ENCODE measurements around the gene QKI. TPM values are rescaled to one million over a fixed set of nuclear protein-coding genes. Genes with fewer than 3 reads are reported as not detected.
A peak's percentile ranks its signal among the peaks of the same experiment; 100 is the strongest.
"Not testable (repeated sequence)": the region's sequence is repeated elsewhere in the genome, so short reads cannot be mapped to it uniquely, and the experiment has no call there.

QKI gene
- total RNA-seq, 1 donor from 2014 or later = 204 TPM

DNA sequence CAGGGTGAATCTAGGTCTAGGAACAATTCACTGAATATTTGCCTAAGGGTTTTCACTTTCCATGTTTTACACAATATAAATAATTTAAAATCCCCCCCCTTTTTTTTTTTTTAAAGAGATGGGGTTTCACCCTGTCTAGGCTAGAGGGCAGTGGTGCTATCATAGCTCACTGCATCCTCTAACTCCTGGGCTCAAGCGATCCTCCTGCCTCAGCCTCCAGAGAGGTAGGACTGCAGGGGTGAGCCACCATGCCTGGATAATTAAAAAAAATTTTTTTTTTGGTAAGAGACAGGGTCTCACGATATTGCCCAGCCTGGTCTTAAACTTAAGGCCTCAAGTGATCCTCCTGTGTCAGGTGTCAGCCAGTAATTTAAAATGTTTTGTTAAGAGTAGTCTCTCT, 17.8 kb downstream of the QKI start:
- no peak for TF ChIP-seq EZH2 (IDR thresholded peaks at IDR 0.05; ENCODE audit: insufficient read depth, low read length)
- FAIRE-seq = no peak
- H3K9me3 Mint-ChIP-seq (ENCODE audit: unreplicated experiment) = no peaks in the 10 kb centered on the region
- Histone ChIP-seq H2AFZ (ENCODE audit: low read depth, low read length) (no peak overlapping the region), H3K27me3 (ENCODE audit: insufficient read depth, low read length) (no peaks in the 10 kb centered on the region), H3K4me2 (ENCODE audit: low read length) (no peak overlapping the region), H4K20me1 (ENCODE audit: insufficient read depth, low read length) (peaks cover 84% of the 10 kb centered on the region), H3K27ac (ENCODE audit: low read depth, low read length) (no peak overlapping the region), H3K4me1 (ENCODE audit: insufficient read depth, low read length) (peaks cover 16% of the 10 kb centered on the region), H3K36me3 (ENCODE audit: insufficient read depth, low read length) (no peaks in the 10 kb centered on the region), H3K9ac (ENCODE audit: low read length) (no peak overlapping the region), H3K9me3 (ENCODE audit: insufficient read depth, low read depth, low read length) (no peaks in the 10 kb centered on the region), H3K79me2 (ENCODE audit: insufficient read depth, low read length) (peaks cover 100% of the 10 kb centered on the region), H3K4me3 (ENCODE audit: insufficient read depth, low read depth, low read length) (no peak overlapping the region)
- no peak overlapping the region for H3K4me3 Mint-ChIP-seq (ENCODE audit: unreplicated experiment)
- peaks cover 36% of the 10 kb centered on the region for H3K4me1 Mint-ChIP-seq (ENCODE audit: low read depth, unreplicated experiment)
- no peak for DNase-seq (ENCODE audit: low read depth)
- H3K36me3 Mint-ChIP-seq (ENCODE audit: low read depth, unreplicated experiment) = no peaks in the 10 kb centered on the region
- no peaks in the 10 kb centered on the region for H3K27me3 Mint-ChIP-seq (ENCODE audit: low read depth, unreplicated experiment)
- no peak overlapping the region for H3K27ac Mint-ChIP-seq (ENCODE audit: unreplicated experiment)

DNA sequence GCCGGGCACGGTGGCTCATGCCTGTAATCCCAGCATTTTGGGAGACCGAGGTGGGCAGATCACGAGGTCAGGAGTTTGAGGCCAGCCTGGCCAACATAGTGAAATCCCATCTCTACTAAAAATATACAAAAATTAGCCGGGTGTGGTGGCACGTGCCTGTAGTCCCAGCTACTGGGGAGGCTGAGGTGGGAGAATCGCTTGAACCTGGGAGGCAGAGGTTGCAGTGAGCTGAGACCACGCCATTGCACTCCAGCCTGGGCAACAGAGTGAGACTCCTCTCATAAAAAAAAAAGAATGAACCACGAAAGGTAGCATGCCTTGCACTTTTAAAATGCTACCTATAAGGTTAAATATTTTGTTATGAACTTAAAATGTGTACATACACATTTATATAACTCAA, 19.0 kb downstream of the QKI start:
- not testable (repeated sequence) for H3K36me3 Mint-ChIP-seq (ENCODE audit: low read depth, unreplicated experiment); H3K27ac ChIP-seq (ENCODE audit: low read depth, low read length); H3K4me2 ChIP-seq (ENCODE audit: low read length); H3K9me3 ChIP-seq (ENCODE audit: insufficient read depth, low read depth, low read length); DNase-seq (ENCODE audit: low read depth); H3K27me3 ChIP-seq (ENCODE audit: insufficient read depth, low read length); H2AFZ ChIP-seq (ENCODE audit: low read depth, low read length); H3K36me3 ChIP-seq (ENCODE audit: insufficient read depth, low read length); H3K9me3 Mint-ChIP-seq (ENCODE audit: unreplicated experiment); H3K4me3 Mint-ChIP-seq (ENCODE audit: unreplicated experiment); H3K4me3 ChIP-seq (ENCODE audit: insufficient read depth, low read depth, low read length); H3K27ac Mint-ChIP-seq (ENCODE audit: unreplicated experiment); H3K27me3 Mint-ChIP-seq (ENCODE audit: low read depth, unreplicated experiment); H3K9ac ChIP-seq (ENCODE audit: low read length); FAIRE-seq
- Histone ChIP-seq H4K20me1 (ENCODE audit: insufficient read depth, low read length) (peaks cover 84% of the 10 kb centered on the region), H3K4me1 (ENCODE audit: insufficient read depth, low read length) (peaks cover 13% of the 10 kb centered on the region), H3K79me2 (ENCODE audit: insufficient read depth, low read length) (peaks cover 100% of the 10 kb centered on the region)
- H3K4me1 Mint-ChIP-seq (ENCODE audit: low read depth, unreplicated experiment) = peaks cover 36% of the 10 kb centered on the region

GRCh38 chr6:163435023-163435422, 20.5 kb downstream of the QKI start:
- H3K27me3 ChIP-seq (ENCODE audit: insufficient read depth, low read length) = no peaks in the 10 kb centered on the region
- H4K20me1 ChIP-seq (ENCODE audit: insufficient read depth, low read length) = peaks cover 82% of the 10 kb centered on the region
- no peak overlapping the region for H3K4me3 ChIP-seq (ENCODE audit: insufficient read depth, low read depth, low read length)
- Mint-ChIP-seq H3K27ac (ENCODE audit: unreplicated experiment) (no peak overlapping the region), H3K27me3 (ENCODE audit: low read depth, unreplicated experiment) (no peaks in the 10 kb centered on the region), H3K4me3 (ENCODE audit: unreplicated experiment) (no peak overlapping the region), H3K36me3 (ENCODE audit: low read depth, unreplicated experiment) (peaks cover 3% of the 10 kb centered on the region), H3K9me3 (ENCODE audit: unreplicated experiment) (no peaks in the 10 kb centered on the region), H3K4me1 (ENCODE audit: low read depth, unreplicated experiment) (peaks cover 34% of the 10 kb centered on the region)
- peaks cover 16% of the 10 kb centered on the region for H3K4me1 ChIP-seq (ENCODE audit: insufficient read depth, low read length)
- H2AFZ ChIP-seq (ENCODE audit: low read depth, low read length) = no peak overlapping the region
- DNase-seq (ENCODE audit: low read depth) (no peak), FAIRE-seq (no peak)
- no peak overlapping the region for H3K9ac ChIP-seq (ENCODE audit: low read length)
- no peaks in the 10 kb centered on the region for H3K36me3 ChIP-seq (ENCODE audit: insufficient read depth, low read length)
- no peaks in the 10 kb centered on the region for H3K9me3 ChIP-seq (ENCODE audit: insufficient read depth, low read depth, low read length)
- H3K79me2 ChIP-seq (ENCODE audit: insufficient read depth, low read length) = peaks cover 100% of the 10 kb centered on the region
- H3K4me2 ChIP-seq (ENCODE audit: low read length) = no peak overlapping the region
- TF ChIP-seq EZH2 (IDR thresholded peaks at IDR 0.05; ENCODE audit: insufficient read depth, low read length) = no peak
- H3K27ac ChIP-seq (ENCODE audit: low read depth, low read length) = no peak overlapping the region

DNA sequence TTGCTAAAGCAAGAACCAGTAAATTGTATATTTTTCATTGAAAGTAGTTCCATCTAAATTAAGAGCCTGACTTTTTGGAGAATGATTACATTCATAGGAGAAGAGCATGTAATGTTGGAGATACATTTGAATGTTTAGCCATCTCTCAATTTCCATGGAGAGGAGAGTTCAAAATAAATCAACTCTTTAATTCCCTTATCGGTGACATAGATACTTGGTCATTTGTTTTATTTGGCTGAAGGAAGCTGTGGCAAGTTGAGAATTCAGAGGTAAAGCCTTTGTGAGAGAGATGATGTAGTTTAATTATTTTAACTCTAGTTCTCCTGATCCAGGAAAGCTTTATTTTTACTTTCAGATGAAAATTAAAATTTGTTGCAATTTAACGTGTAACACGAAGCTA, 22.3 kb downstream of the QKI start:
- Histone ChIP-seq H3K9me3 (ENCODE audit: insufficient read depth, low read depth, low read length) (no peaks in the 10 kb centered on the region), H3K36me3 (ENCODE audit: insufficient read depth, low read length) (no peaks in the 10 kb centered on the region), H3K4me3 (ENCODE audit: insufficient read depth, low read depth, low read length) (no peak overlapping the region), H3K27ac (ENCODE audit: low read depth, low read length) (peak overlapping the region; percentile 39), H3K4me1 (ENCODE audit: insufficient read depth, low read length) (peaks cover 16% of the 10 kb centered on the region), H4K20me1 (ENCODE audit: insufficient read depth, low read length) (peaks cover 84% of the 10 kb centered on the region), H3K9ac (ENCODE audit: low read length) (no peak overlapping the region), H2AFZ (ENCODE audit: low read depth, low read length) (no peak overlapping the region), H3K4me2 (ENCODE audit: low read length) (peak overlapping the region; percentile 40), H3K79me2 (ENCODE audit: insufficient read depth, low read length) (peaks cover 100% of the 10 kb centered on the region), H3K27me3 (ENCODE audit: insufficient read depth, low read length) (no peaks in the 10 kb centered on the region)
- no peak overlapping the region for H3K27ac Mint-ChIP-seq (ENCODE audit: unreplicated experiment)
- H3K9me3 Mint-ChIP-seq (ENCODE audit: unreplicated experiment) = no peaks in the 10 kb centered on the region
- peaks cover 3% of the 10 kb centered on the region for H3K36me3 Mint-ChIP-seq (ENCODE audit: low read depth, unreplicated experiment)
- H3K27me3 Mint-ChIP-seq (ENCODE audit: low read depth, unreplicated experiment) = no peaks in the 10 kb centered on the region
- TF ChIP-seq CTCF (IDR thresholded peaks at IDR 0.05; ENCODE audit: insufficient read depth, low read depth, low read length) = no peak
- no peak for TF ChIP-seq EZH2 (IDR thresholded peaks at IDR 0.05; ENCODE audit: insufficient read depth, low read length)
- no peak overlapping the region for H3K4me3 Mint-ChIP-seq (ENCODE audit: unreplicated experiment)
- no peak for DNase-seq (ENCODE audit: low read depth)
- no peak for FAIRE-seq
- H3K4me1 Mint-ChIP-seq (ENCODE audit: low read depth, unreplicated experiment) = peaks cover 27% of the 10 kb centered on the region
